Stimulated activated CD8-positive, alpha-beta memory T cell treated with anti-CD3 and anti-CD28 coated beads, Interleukin-7, amount 100 ng/mL, for 1 hour (primary cell): ENCODE data around the gene ZBTB12.
A peak's percentile ranks its signal among the peaks of the same experiment; 100 is the strongest.
"Not testable (repeated sequence)": the region's sequence is repeated elsewhere in the genome, so short reads cannot be mapped to it uniquely, and the experiment has no call there.

Experiments
- DNase-seq, 2 donors: peaks; one replicate each; pipeline ENCODE4 v3.0.0-alpha.2; 2020; ENCODE audit warnings: low read depth in 2 of 2

The ZBTB12 gene

GRCh38 chr6:31901953-31902643, at the start of gene ZBTB12:
Gene ZBTB12, minus strand, starts transcription at chr6:31902086. Its CDS starts 781 bp downstream, at chr6:31901305.
- DNase-seq: peak; percentile 67

- DNase-seq: no peak
Measured at GRCh38 chr6:31949926-31950548, 48.2 kb upstream of the ZBTB12 start.

- no peak for DNase-seq
Measured at GRCh38 chr6:31948753-31949413, 47.0 kb upstream of the ZBTB12 start.

- DNase-seq: no peak
Measured at GRCh38 chr6:31948306-31948705, 46.4 kb upstream of the ZBTB12 start.

- DNase-seq: no peak
Measured at GRCh38 chr6:31947864-31948263, 46.0 kb upstream of the ZBTB12 start.

GRCh38 chr6:31947070-31947675, 45.3 kb upstream of the ZBTB12 start:
- DNase-seq: no peak

- no peak for DNase-seq
Measured at GRCh38 chr6:31946370-31946885, 44.5 kb upstream of the ZBTB12 start.

GRCh38 chr6:31945507-31946369, 43.9 kb upstream of the ZBTB12 start, which contains the start of gene CFB:
Gene CFB, plus strand, starts transcription at chr6:31946095. Its CDS starts 127 bp downstream, at chr6:31946222.
- no peak for DNase-seq

DNA sequence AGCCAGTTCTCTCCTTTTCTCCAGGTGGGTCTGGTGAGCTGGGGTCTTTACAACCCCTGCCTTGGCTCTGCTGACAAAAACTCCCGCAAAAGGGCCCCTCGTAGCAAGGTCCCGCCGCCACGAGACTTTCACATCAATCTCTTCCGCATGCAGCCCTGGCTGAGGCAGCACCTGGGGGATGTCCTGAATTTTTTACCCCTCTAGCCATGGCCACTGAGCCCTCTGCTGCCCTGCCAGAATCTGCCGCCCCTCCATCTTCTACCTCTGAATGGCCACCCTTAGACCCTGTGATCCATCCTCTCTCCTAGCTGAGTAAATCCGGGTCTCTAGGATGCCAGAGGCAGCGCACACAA, 43.2 kb upstream of the ZBTB12 start:
- no peak for DNase-seq

DNA sequence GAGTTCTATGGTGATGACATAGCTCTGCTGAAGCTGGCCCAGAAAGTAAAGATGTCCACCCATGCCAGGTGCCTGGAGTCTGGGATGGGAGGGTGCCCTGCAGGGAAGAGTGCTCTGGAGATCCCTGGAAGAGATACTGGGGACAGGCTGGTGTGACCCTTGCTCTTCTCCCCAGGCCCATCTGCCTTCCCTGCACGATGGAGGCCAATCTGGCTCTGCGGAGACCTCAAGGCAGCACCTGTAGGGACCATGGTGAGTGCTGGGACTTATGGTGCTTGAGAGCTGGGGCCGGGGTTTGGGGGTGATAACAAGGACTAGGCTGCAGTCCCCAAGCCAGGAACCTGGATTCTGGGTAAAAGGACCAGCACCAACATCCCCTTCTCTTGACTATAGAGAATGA, 41.9 kb upstream of the ZBTB12 start:
- DNase-seq: no peak

GRCh38 chr6:31940256-31940664, 38.4 kb upstream of the ZBTB12 start:
- DNase-seq: no peak

DNA sequence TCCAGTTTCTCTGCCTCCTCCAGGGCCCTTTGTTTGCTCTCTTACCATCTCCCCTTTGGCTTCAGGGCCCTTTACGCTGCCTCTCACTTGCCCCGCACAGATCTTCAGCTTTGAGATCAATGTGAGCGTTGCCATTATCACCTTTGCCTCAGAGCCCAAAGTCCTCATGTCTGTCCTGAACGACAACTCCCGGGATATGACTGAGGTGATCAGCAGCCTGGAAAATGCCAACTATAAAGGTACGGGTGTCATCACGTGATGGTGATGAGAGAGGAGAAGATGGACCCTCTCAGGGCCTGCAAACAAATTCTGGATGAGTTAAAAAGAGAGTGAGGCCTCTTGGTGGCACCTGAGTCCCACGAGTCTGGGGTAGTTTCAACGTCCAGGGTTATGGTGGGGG, 33.9 kb upstream of the ZBTB12 start:
- DNase-seq: no peak

GRCh38 chr6:31935021-31935420, 33.1 kb upstream of the ZBTB12 start:
- DNase-seq: no peak

- no peak for DNase-seq
Measured at GRCh38 chr6:31933537-31933936, 31.7 kb upstream of the ZBTB12 start.

GRCh38 chr6:31932137-31932536, 30.3 kb upstream of the ZBTB12 start:
- DNase-seq: not testable (repeated sequence)

GRCh38 chr6:31930962-31931361, 29.1 kb upstream of the ZBTB12 start:
- DNase-seq: no peak

DNA sequence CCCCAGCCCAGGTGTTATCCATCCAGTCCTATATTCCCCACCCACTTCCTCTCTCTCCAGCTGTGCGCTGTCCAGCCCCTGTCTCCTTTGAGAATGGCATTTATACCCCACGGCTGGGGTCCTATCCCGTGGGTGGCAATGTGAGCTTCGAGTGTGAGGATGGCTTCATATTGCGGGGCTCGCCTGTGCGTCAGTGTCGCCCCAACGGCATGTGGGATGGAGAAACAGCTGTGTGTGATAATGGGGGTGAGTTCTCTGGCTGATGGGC, 26.7 kb upstream of the ZBTB12 start:
- no peak for DNase-seq

GRCh38 chr6:31927863-31928671, 26.2 kb upstream of the ZBTB12 start:
- no peak for DNase-seq

DNA sequence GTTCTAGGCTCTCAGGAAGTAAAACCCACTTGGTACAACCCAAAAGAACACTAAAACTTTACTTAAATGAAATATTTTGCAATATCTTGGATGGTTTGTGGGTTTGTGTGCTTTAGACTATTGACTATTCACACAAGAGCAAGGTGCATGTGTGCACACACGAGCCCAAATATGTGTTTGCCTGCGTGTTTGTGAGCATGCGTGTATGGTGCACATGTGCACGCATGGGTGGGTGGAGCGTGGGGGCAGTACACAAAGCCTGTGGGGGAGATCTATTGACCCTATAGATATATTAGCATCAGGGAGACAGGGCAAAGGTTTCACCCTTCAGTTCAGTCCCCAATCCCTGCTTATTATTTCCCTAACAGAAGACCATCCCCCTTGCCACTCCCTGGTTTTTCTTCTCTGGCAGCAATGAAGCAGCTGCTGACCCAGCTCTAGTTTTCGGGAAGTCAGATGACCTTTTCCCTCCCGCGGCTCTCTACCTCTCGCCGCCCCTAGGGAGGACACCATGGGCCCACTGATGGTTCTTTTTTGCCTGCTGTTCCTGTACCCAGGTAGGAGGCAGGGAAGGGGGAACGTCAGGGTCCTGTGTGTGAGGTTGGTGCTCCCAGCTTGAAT, 25.5 kb upstream of the ZBTB12 start, which contains the start of gene C2:
Gene C2 (plus strand): TSS at position 476 of the 621 bp plus-strand sequence. CDS start 36 bp downstream, at position 512.
- DNase-seq: no peak

DNA sequence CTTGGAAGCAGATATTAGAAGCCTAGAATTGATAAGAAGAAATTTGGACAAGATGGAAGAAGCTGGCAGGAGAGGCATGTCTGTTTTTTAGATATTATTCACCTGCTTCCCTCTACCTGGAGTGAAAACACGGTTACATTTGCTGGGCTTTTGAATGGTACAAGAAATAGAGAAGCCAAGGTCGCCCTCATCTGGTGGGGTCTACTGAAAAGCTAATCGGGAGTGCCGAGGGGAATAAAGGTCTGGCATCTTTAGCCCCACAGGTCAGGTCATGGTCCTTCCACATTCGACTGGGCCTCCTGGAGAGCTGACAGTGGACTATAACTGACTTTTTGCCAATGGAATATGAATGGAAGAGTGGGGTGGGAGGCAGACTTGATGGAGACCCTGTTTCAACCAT, 21.1 kb upstream of the ZBTB12 start:
- DNase-seq: no peak
